Sigmoid colon (tissue), 4 donors: ENCODE data around the gene CYP26C1.

ENCODE experiments used
- POLR2A ChIP-seq, 2 donors: fragments of 450-650 bp; IDR thresholded peaks; one replicate each; pipeline ENCODE4 v1.6.1; 2016; ENCODE audit warnings: antibody characterized with exemption in 2 of 2, mild to moderate bottlenecking in 2 of 2, moderate library complexity in 2 of 2
- POLR2AphosphoS5 ChIP-seq, 4 donors: sonication (generic); formaldehyde crosslinking; IDR thresholded peaks; one replicate each; pipeline ENCODE4 v1.6.1; 2017; ENCODE audit warnings: antibody characterized with exemption in 4 of 4
- TF ChIP-seq, protein P1 (sequence below), 4 experiments: fragments of 450-650 bp in 3 of 4; fragments of 200-600 bp in 1 of 4; IDR thresholded peaks; one replicate each; pipeline ENCODE4 v1.5.1; 2016 to 2019; ENCODE audit warnings: antibody characterized with exemption in 4 of 4, mild to moderate bottlenecking in 3 of 4, moderate library complexity in 2 of 4

- TF ChIP-seq, protein P1, sequence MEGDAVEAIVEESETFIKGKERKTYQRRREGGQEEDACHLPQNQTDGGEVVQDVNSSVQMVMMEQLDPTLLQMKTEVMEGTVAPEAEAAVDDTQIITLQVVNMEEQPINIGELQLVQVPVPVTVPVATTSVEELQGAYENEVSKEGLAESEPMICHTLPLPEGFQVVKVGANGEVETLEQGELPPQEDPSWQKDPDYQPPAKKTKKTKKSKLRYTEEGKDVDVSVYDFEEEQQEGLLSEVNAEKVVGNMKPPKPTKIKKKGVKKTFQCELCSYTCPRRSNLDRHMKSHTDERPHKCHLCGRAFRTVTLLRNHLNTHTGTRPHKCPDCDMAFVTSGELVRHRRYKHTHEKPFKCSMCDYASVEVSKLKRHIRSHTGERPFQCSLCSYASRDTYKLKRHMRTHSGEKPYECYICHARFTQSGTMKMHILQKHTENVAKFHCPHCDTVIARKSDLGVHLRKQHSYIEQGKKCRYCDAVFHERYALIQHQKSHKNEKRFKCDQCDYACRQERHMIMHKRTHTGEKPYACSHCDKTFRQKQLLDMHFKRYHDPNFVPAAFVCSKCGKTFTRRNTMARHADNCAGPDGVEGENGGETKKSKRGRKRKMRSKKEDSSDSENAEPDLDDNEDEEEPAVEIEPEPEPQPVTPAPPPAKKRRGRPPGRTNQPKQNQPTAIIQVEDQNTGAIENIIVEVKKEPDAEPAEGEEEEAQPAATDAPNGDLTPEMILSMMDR (IDR thresholded peaks at IDR 0.05) = no peak
- TF ChIP-seq POLR2A (IDR thresholded peaks at IDR 0.05) (no peak), POLR2AphosphoS5 (IDR thresholded peaks at IDR 0.05) (no peak)
These were observed 20.7 kb downstream of the CYP26C1 start for GRCh38 chr10:93081318-93081717.
